NCI-H1436 (cell line): ENCODE results near the gene CXCL14.

ENCODE experiments used
- DNase-seq: peaks from one replicate; lab custom pipeline; 2025; lab: John Stamatoyannopoulos, UW

CXCL14 gene, protein sequence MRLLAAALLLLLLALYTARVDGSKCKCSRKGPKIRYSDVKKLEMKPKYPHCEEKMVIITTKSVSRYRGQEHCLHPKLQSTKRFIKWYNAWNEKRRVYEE

DNA sequence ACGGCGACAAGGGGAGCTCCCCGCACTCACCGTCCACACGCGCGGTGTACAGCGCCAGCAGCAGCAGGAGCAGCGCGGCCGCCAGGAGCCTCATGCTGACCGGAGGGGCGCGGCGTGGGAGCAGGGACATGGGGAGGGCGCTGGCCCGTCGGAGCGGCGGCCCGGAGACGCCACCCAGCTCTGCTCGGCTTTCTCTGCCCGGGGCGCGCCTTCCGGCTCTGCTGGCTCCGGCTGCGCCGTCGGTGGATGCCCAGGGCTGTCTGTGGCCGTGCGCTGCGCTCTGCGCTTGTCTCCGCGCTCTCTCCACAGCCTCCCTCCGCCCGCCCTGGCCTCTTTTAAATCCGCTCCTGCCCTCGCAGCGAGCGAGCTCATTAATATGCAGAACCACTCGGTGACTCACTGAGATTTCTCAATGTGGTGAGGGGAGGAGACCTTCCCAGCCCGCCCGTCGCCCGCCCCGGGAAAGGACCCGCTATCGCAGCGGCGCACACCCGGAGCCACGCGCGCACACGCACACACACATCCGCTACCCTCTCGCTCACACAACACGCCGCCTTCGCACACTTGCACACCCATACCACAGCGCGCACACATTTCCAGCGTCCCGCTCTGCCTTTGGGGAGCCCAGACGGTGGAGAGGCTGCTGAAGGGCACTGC is at the start of gene CXCL14:
Gene CXCL14, minus strand, starts transcription at position 307 of the 657 bp plus-strand sequence. Its CDS starts 213 bp downstream, at position 94.
- no peak for DNase-seq

GRCh38 chr5:135626636-135627035 is 47.8 kb upstream of the CXCL14 start:
- DNase-seq, result no peak

GRCh38 chr5:135625961-135626360 is 47.2 kb upstream of the CXCL14 start:
- DNase-seq, result no peak

DNA sequence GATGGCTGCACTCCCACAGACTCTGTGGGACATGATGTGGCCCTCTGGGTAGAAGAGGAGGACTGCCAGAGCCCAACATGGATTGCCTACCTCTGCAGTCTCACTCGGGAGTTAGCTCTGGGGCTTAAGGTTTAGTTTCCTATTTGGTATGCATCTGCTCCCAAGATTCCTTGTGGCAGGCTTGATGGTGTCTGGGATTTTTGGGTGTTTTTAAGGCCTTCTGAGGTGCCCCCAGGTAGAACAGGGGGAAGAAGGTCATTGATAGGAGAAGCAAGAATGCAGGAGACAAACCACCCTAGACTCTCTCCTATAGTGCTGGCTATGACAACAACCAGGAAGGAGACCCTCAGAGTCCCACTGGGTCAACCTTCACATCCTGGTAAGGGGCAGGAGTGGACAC is 46.7 kb upstream of the CXCL14 start:
- no peak for DNase-seq

GRCh38 chr5:135625061-135625460 is 46.3 kb upstream of the CXCL14 start:
- DNase-seq, result no peak

- no peak for DNase-seq
Observed at GRCh38 chr5:135623186-135623715, 44.5 kb upstream of the CXCL14 start.

DNA sequence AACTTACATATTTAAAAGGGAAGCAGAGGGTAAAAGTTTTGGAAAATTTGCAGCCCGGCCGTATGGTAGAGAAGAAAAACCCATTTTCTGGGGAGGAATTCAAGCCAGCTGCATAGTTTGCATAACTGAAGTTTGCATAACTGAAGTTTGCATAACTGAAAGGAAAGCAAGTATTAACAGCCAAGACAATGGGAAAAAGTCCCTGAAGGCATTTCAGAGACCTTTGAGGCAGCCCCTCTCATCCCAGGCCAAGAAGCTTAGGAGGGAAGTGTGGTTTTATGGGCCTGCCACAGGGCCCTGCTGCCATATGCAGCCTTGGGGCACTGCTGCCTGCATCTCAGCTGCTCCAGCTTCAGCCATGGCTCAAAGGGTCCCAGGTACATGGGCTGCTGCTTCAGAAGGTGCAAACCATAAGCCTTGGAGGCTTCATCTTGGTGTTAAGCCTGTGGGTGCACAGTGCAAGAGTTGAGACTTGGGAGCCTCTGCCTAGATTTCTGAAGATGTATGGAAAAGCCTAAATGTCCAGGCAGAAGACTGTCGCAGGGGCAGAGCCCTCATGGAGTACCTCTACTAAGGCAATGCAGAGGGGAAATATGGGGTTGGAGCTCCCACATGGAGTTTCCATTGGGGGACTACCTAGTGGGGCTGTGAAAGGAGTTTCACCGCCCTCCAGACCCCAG is 36.9 kb upstream of the CXCL14 start:
- DNase-seq, result no peak

- no peak for DNase-seq
Observed at GRCh38 chr5:135615171-135615570, 36.4 kb upstream of the CXCL14 start.

DNA sequence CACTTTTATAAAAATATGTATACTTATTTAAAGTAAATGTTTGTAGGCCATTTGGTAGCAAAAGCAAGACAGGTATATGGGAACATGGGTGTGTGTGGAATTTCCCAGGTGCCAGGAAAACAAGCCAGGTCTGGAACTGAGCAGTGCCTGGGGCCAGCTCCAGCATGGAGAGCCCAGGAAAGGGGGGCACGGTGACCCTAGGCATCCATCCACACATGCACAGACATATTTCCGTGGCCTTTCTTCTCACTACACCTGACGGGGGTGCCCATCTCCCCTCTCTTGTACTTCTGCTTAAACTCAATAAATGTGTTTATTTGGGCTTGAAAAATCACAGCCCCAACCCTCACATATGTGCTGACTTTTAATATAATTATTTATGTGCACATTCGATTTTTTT is 31.2 kb upstream of the CXCL14 start:
- no peak for DNase-seq

- DNase-seq, result no peak
Observed at GRCh38 chr5:135608761-135609443, 30.1 kb upstream of the CXCL14 start.

DNA sequence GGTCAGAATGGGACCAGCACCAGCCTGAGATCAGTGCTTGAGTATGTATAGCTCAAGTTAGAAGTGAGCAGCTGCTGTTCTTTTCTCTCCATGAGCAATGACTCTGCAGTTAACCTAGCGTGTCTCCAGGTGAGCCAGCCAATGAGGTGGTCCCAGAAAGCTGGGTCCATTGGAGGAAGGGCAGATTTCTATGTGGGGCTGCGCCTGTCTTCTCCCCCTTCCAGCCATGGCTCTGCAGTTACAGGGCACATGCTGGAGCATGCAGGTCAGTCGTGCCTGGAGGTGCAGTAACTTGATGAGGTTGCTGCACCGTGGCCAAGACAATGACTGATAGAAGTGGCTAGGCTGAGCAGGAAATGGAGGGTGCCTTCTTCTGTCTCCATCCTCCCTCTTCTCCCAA is 29.6 kb upstream of the CXCL14 start:
- DNase-seq, result no peak

DNA sequence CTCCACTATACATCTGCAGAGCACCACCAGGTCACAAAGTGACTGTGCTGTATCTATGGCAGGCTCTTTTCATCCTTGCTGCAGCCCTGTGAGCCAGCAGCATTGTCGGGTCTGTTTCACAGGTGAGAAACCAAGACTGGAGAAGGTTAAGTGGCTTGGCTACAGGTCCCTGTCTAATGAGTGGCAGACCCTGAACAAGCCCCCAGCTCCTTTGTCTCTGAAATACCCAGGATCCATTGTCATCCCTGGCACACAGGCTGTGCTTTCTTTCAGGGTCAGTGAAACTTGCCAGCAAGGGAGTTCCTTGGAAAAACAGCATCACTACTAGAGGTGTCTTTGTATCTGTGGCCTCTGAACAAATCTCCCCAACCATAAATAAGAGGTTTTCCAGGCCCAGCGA is 27.6 kb upstream of the CXCL14 start:
- no peak for DNase-seq

DNA sequence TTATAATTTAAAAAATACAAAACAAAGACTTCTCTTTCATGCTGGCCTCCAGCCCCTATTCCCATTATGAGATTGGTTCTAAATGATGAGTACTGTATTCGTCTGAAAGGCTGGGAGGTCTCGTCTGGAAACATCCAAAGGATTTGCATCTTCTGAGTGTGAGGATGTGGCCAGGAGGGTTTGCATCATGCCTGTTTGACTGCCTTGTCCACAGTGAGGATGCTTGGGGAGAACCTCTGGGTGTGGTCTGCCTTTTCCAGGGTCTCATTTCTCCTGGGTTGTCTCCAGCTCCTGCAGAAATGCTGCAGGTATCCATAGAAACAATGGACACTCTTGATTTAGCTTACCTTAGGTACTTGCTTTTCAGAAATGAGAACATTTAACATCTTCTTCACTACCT is 26.4 kb upstream of the CXCL14 start:
- no peak for DNase-seq

GRCh38 chr5:135604056-135604455 is 25.3 kb upstream of the CXCL14 start:
- no peak for DNase-seq

GRCh38 chr5:135602882-135603721 is 24.3 kb upstream of the CXCL14 start:
- DNase-seq, result peak; percentile 80

DNA sequence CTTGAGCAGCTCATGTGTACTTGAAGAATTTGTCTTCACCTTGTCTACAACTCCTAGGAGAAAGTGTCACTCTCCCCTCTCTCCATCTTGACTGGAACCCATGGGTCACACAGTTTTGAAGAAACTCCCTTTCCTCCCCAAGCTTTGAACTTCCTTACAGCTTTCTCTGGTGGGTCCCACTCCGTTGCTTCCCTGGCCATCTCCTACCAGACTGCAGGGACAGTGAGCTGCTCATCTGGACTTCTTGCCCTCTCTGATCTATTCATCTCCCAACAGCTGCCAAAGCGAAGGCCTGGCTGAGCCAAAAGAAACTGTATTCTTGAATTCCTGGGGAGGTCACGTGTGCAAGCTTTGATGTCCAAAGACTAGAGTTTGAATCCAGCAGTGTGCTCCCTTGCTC is 22.7 kb upstream of the CXCL14 start:
- no peak for DNase-seq

- DNase-seq, result no peak
Observed at GRCh38 chr5:135600971-135601381, 22.2 kb upstream of the CXCL14 start.

GRCh38 chr5:135600152-135600570 is 21.4 kb upstream of the CXCL14 start:
- DNase-seq, result no peak

GRCh38 chr5:135599421-135600151 is 20.8 kb upstream of the CXCL14 start:
- no peak for DNase-seq

GRCh38 chr5:135598691-135599395 is 20.1 kb upstream of the CXCL14 start:
- no peak for DNase-seq
